Cardiac septum (tissue), 1 donor: Measurements from ENCODE around the gene DAPK1. TPM values are rescaled to one million over a fixed set of nuclear protein-coding genes. Genes with fewer than 3 reads are reported as not detected.

Experiments
- DNase-seq: peaks from one replicate; pipeline ENCODE4 v3.0.0-alpha.2; 2020; ENCODE audit warnings: low spot score
- intact Hi-C: fragments of 100-400 bp; cut with DNase I; formaldehyde crosslinking; loops from one replicate; pipeline ENCODE4 v1.14.0; 2022
- total RNA-seq: library from RNA; stranded (reverse); fragmentation: NEBNext Ultra II Directional; extraction: Animal tissue kit (Norgen Biotek cat#: 25700); gene quantifications from one replicate; pipeline ENCODE4 v1.2.1, GENCODE V29; 2021
- donor health status: DM: no; HTN: no; CAD: no.

DAPK1 gene
- total RNA-seq, 1 donor from 2014 or later = 2.9 TPM

- intact Hi-C loops = no loop called here
- DNase-seq = no peak
Observed at GRCh38 chr9:87515588-87516221, 18.0 kb downstream of the DAPK1 start.

GRCh38 chr9:87516222-87516925, 18.7 kb downstream of the DAPK1 start:
- intact Hi-C loops = no loop called here
- no peak for DNase-seq

DNA sequence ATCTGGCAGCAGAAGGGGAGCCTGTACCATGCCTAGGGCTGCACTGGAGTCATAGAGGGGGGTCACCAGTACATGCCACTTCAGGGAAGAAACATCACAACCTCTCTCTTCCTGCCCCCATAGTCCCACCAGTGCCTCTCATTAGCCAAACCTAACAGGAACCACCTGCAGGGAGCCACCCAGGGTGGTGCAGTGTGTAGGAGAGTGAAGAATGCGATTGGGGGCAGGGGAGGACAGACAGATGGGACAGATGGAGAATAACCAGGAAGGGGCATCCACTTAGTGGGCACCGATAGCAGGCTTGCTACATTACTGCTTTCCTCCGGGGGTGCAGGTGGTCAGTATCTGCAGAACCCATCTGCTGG, 19.2 kb downstream of the DAPK1 start:
- intact Hi-C loops = no loop called here
- no peak for DNase-seq

DNA sequence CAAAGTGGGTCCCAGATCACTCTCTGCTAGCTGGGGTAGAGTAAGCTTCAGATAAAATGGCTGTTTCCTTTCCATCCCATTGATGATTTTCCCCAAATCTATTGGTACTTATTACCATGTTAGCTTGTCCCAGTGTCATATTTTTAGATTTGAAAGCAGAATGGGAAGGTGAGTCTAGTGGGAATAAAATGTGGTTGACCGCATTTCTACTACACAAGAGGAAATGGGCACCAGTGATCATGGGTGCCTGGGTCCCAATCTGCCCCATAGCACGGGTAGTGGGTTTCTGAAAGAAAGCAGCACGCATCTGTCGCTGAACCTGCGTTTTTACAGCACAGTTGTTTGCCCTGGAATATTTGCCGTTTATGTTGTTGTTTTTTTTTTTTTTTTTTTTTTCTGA, 20.1 kb downstream of the DAPK1 start:
- DNase-seq = no peak
- intact Hi-C loops = no loop called here

- intact Hi-C loops = no loop called here
- DNase-seq = no peak
Observed at GRCh38 chr9:87518702-87519335, 21.2 kb downstream of the DAPK1 start.

- intact Hi-C loops = no loop called here
- DNase-seq = no peak
Observed at GRCh38 chr9:87519461-87519860, 21.8 kb downstream of the DAPK1 start.

- intact Hi-C loops = no loop called here
- DNase-seq = no peak
Observed at GRCh38 chr9:87520172-87520683, 22.6 kb downstream of the DAPK1 start.

DNA sequence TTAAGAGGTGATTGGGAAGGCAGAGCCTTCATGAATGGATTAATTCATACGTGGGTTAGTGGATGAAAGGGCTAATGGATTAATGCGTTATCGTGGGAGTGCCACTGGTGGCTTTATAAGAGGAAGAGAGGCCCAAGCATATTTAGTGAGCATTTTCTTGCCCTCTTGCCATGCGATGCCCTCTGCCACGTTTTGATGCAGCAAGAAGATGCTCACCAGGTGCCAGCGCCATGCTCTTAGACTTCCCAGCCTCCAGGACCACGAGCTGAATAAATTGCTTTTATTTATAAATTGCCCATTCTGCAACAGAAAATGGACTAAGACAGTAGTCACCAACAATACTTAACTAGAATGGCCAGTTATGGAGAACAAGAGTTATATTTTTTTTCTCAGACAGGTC, 24.2 kb downstream of the DAPK1 start:
- no peak for DNase-seq
- intact Hi-C loops = no loop called here

DNA sequence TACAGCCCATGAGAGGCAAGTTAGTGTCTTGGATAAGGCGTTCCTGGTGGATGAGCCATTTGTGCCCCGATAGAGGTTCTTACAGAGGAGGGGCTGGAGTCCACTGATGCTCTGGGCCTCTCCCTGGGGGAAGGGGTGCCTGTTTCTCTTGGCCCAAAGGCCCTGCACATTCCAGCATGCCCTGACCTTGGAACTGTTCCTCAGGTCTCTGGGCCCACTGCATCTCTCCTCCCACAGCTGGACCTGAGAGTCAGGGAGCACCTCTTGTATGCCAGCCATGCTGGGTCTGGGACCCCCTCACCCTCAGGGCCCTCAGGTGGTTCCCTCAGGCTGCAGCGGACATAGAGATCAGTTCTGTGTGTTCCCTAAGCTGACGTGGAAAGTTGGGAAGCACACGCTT, 26.4 kb downstream of the DAPK1 start:
- intact Hi-C loops = no loop called here
- no peak for DNase-seq

DNA sequence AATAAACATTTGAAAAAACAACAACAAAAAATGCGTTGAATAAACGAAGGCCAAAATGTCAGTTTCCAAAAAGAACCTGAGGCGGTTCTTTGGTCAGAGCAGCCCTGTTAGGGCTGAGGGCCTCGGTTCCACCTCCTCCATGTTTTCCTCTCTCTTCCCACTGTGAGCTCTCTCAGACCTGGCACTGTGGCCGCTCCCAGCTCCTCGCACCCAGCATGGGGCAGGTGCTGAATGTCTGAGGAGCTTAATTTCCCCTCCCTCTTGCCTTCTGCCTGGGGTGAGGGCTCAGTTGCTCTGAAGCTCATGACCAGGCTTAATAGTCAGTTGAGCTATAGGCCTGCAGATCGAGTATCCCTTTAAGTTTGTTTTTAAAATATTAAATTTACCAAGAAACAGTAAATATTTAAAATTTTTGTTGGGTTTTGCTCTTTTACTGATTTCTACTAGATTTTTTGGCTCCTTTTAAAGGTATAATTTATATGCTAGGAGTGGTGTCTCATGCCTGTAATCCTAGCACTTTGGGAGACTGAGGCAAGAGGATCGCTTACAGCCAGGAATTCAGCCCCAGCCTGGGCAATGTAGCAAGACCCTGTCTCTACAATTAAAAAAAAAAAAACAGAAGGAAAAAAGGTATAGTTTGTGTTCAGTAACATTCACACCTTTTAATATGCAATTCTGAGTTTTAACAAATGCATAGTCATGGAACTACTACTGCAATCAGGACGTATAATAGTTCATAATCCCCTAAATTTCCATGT, 28.1 kb downstream of the DAPK1 start:
- intact Hi-C loops = no loop called here
- no peak for DNase-seq

- intact Hi-C loops = no loop called here
- DNase-seq = no peak
Observed at GRCh38 chr9:87527211-87527916, 29.7 kb downstream of the DAPK1 start.

- DNase-seq = no peak
- intact Hi-C loops = no loop called here
Observed at GRCh38 chr9:87528969-87529368, 31.3 kb downstream of the DAPK1 start.

DNA sequence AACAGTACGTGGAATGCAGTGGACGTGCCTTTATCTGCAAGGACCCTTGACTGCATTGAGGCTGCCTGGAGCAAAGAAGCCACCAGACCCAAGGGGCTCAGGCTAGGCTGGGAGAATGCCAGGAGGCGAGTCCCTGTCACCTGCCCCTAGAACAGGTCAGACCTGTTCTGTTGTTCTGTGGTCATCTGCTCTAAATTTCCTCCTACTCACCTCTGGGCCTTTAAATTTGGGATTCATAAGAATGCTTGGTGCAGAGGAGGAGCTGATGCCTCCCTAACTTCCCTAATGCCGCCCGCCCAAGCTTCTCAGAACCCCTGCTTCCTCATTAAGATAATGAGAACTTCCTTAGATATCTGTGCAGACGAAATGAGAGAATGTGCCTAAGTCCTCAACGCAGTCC, 32.0 kb downstream of the DAPK1 start:
- no peak for DNase-seq
- intact Hi-C loops = no loop called here

DNA sequence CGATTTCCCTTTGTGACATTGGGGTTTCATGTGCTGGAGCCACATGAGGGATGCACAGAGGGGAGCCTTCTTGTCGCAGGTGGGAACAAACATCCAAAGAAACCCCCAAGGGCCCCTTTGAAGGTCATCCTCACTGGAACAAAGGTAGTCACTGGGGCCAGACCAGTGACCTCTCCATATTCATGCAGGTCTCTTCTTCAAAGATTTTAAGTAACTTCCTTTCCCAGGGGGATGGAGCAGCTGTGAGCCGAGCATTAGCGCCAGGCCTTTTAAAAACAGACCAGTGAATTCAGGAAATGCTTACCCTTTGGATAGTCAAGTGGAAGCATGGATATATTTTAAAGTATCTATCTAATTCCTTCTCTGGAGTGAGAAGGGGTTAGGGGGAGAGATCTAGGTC, 33.0 kb downstream of the DAPK1 start:
- intact Hi-C loops = no loop called here
- no peak for DNase-seq

GRCh38 chr9:87531370-87532295, 34.0 kb downstream of the DAPK1 start:
- intact Hi-C loops = no loop called here
- DNase-seq = no peak

DNA sequence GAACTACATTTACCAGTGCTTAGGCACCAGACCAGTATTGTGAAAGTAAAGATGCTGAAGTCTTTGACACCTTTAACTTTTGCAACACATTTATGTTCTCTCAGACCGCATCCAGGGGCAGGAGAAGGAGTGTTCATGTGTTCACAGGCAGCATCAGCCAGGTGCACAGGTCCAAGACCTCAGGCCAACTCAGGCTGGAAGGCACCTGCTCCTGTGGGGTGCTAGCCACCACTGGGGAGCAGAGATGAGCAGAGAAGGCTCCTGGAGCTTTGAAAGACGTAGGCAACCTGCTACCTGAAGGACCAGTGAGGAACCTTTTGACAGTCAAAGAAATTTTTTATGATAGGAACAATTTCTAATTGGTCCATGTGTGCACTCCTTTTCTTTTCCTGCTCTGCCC, 35.6 kb downstream of the DAPK1 start:
- intact Hi-C loops = no loop called here
- DNase-seq = no peak

DNA sequence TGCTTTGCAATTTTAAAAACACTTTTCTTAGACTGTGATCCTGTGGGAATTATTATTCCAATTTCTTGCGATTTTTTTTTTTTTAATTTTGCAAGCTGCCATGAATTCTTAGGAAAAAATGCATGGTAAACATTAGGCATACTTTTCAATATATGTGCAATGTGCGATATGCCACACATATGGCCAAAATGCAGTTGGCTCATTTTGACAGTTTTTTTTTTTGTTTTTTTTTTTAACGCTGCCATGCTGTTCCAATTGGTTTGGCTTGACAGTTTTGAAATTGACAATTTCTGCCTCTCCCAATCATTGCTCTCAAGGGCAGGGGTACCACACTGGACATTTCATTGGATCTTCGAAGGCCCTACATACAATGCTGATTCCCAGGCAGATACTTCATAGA, 36.4 kb downstream of the DAPK1 start:
- DNase-seq = no peak
- intact Hi-C loops = no loop called here

DNA sequence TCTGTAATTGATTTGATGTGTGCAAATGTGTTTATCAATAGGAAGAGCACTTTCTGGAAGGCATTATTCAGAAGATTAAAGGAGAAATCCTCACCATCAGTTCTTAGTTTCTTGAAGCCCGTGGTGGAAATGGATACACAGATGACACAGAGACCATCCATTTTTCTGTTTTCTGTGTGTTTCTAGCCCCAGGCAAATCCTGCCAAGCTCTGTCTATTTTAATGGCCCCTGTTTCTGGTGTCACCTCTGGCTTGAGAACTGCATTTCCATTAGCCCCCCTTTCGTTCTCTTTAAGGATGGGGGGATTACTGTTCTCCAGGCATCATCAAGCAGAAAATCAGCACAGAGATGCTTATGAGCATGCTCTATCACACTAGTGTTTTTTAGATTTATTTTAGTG, 37.3 kb downstream of the DAPK1 start:
- DNase-seq = no peak

More for the DNA sequence above, 37.3 kb downstream of the DAPK1 start:
- intact Hi-C loops = no loop called here
